Activated CD8-positive, alpha-beta memory T cell treated with anti-CD3 and anti-CD28 coated beads, Interleukin-2, amount 10 ng/mL, durations not matched to agents 7 days and 5 days (primary cell): ENCODE results near the gene TXN2. TPM values are rescaled to one million over a fixed set of nuclear protein-coding genes. Genes with fewer than 3 reads are reported as not detected.

Experiments used
- ATAC-seq: fragments of 150-1000 bp; cut with Tn5 transposase; one replicate; pipeline ENCODE4 v1.10.0; 2021; ENCODE audit warnings: moderate library complexity
- CTCF ChIA-PET: fragments of 350-600 bp; sonication (Branson Sonifier 250); formaldehyde crosslinking; loops from one replicate; lab custom pipeline; 2021; ENCODE audit warnings: antibody characterized with exemption; lab: Charles Lee
- DNase-seq: peaks from one replicate; pipeline ENCODE4 v3.0.0-alpha.2; 2020
- H3K27ac Mint-ChIP-seq: one replicate; pipeline ENCODE4 v1.8.0; 2021; ENCODE audit warnings: mild to moderate bottlenecking, mixed read lengths
- H3K27me3 Mint-ChIP-seq: one replicate; pipeline ENCODE4 v1.8.0; 2021; ENCODE audit warnings: mixed read lengths
- H3K36me3 Mint-ChIP-seq: one replicate; pipeline ENCODE4 v1.8.0; 2021; ENCODE audit warnings: mild to moderate bottlenecking, mixed read lengths
- H3K4me1 Mint-ChIP-seq: one replicate; pipeline ENCODE4 v1.8.0; 2021; ENCODE audit warnings: mixed read lengths
- H3K4me3 Mint-ChIP-seq: one replicate; pipeline ENCODE4 v1.8.0; 2021; ENCODE audit warnings: mild to moderate bottlenecking, moderate library complexity, mixed read lengths
- H3K9me3 Mint-ChIP-seq: one replicate; pipeline ENCODE4 v1.8.0; 2022; ENCODE audit warnings: low read depth, mixed read lengths
- total RNA-seq, 2 experiments: library from RNA; stranded (reverse); gene quantifications; one replicate each; pipeline ENCODE4 v1.2.3, GENCODE V29; 2021

Gene TXN2
- total RNA-seq, 2 experiments from 2014 or later, result 78.7 to 82.6 TPM

DNA sequence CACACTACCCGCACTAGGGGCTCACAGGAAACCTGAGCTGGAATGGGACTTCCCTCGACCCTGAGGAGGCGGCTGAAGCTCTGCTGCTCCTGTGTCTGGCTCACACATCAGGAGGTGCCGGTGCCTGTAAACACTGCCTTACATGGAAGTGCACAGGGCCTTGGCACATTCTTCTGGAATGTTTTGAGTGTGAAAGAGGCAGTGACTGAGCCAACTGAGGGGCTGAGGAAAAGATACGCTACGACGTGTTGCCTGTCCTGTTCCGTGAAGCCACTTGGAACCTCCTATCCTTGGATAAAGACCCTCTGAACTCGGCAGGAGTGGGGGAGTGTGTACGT, 10.5 kb downstream of the TXN2 start:
- CTCF ChIA-PET, result interaction anchor here (0.7 to 6.9 kb wide), 39 partner anchors 13 to 308 kb away, joined by 3 to 74 read pairs (median 5); partner anchors contain the start of genes APOL2 and MYH9
- no peaks in the 10 kb centered on the region for H3K27me3 Mint-ChIP-seq
- DNase-seq (no peak), ATAC-seq (no peak)
- H3K4me3 Mint-ChIP-seq, result no peak overlapping the region
- H3K27ac Mint-ChIP-seq, result no peak overlapping the region
- H3K9me3 Mint-ChIP-seq, result no peaks in the 10 kb centered on the region
- H3K4me1 Mint-ChIP-seq, result peaks cover 35% of the 10 kb centered on the region
- H3K36me3 Mint-ChIP-seq, result peaks cover 24% of the 10 kb centered on the region

DNA sequence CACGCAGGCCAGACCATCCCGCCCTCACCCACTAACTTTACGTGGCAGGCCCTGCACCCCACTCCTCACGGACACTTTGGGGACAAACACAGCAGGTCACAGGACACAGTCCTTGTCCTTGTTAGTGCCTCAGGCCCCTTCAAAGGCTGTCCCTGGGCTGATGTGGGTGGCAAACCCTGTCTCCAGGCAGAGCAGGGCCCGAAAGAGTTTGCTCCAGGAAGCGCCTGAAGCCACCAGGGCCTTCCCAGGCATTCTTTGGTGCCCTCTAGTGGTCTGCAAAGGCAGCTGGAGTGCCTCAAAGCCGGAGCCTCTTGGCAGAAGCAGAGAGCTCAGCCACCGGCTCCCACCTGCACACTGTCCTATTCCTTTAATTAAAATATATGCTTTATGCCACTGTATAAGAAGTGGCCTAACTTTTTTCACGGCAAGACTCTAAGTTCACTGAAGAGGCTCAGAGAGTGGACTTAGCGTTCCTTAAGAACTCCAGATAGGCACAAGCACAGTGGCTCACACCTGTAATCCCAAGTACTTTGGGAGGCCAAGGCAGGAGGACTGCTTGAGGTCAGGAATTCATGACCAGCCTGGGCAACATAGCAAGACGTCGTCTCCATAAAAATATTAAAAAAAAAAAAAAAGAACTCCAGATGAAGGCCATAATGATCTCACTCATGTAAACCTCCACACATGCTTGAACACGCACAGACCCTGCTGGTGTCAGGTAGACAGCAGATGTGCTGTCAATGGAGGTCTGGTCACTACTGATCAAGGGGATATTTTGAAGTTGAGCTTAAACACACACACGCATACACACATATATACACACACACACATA, 11.1 kb downstream of the TXN2 start:
- Mint-ChIP-seq H3K4me3 (no peak overlapping the region), H3K27me3 (no peaks in the 10 kb centered on the region), H3K9me3 (no peaks in the 10 kb centered on the region), H3K36me3 (peaks cover 18% of the 10 kb centered on the region), H3K4me1 (peaks cover 35% of the 10 kb centered on the region), H3K27ac (peak overlapping the region; percentile 76)
- ATAC-seq, result peak; percentile 95
- CTCF ChIA-PET, result interaction anchor here (0.6 to 6.9 kb wide), 62 partner anchors 8 to 310 kb away, joined by 3 to 74 read pairs (median 4); partner anchors contain the start of genes APOL2, APOL3, FOXRED2 and MYH9
- DNase-seq, result peak; percentile 91

GRCh38 chr22:36469094-36469710, 12.2 kb downstream of the TXN2 start:
- Mint-ChIP-seq H3K4me1 (peaks cover 35% of the 10 kb centered on the region), H3K36me3 (peaks cover 9% of the 10 kb centered on the region), H3K27ac (peak overlapping the region; percentile 18), H3K4me3 (no peak overlapping the region), H3K9me3 (no peaks in the 10 kb centered on the region), H3K27me3 (no peaks in the 10 kb centered on the region)
- ATAC-seq (no peak), DNase-seq (no peak)
- CTCF ChIA-PET, result interaction anchor here (1.2 to 6.9 kb wide), 9 partner anchors 11 to 230 kb away, joined by 3 to 74 read pairs (median 16); partner anchors contain the start of genes APOL2 and MYH9

GRCh38 chr22:36467946-36468345, 13.5 kb downstream of the TXN2 start:
- peak overlapping the region; percentile 47 for H3K27ac Mint-ChIP-seq
- H3K9me3 Mint-ChIP-seq, result no peaks in the 10 kb centered on the region
- DNase-seq (no peak), ATAC-seq (no peak)
- H3K27me3 Mint-ChIP-seq, result no peaks in the 10 kb centered on the region
- CTCF ChIA-PET, result interaction anchor here (1.0 to 6.9 kb wide), 6 partner anchors 12 to 167 kb away, joined by 3 to 74 read pairs (median 4); no protein-coding TSS in a partner anchor
- no peak overlapping the region for H3K4me3 Mint-ChIP-seq
- peaks cover 35% of the 10 kb centered on the region for H3K4me1 Mint-ChIP-seq
- peaks cover 7% of the 10 kb centered on the region for H3K36me3 Mint-ChIP-seq

DNA sequence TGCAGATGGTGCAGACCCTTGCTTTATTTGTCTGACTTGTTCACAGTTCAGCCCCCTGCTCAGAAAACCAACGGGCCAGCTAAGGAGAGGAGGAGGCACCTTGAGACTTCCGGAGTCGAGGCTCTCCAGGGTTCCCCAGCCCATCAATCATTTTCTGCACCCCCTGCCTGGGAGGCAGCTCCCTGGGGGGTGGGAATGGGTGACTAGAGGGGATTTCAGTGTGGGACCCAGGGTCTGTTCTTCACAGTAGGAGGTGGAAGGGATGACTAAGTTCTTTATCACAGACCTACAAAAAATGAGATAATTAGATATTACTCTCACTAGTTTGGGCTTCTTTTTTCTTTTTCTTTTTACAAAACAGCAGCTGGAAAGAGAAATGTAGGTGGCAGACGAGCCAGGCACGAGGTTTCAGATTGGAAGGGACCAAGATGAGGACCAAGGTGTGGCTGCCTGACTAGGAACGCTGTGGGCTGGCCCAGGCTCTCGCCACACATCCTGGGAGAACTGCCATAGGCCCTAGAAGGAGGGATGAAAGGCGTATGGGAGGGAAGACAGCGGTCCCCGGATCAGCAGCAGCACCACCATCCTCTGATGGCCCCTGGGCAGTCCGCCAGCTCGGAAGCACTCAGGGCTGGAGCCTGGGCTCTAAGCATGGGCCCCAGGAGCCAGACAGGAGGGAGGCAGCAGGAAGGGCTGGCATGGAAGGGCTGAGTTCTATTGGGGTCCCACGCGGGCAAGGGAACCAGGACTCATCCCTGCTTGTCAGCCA, 14.2 kb downstream of the TXN2 start:
- DNase-seq (no peak), ATAC-seq (no peak)
- H3K27ac Mint-ChIP-seq, result peak overlapping the region; percentile 71
- H3K9me3 Mint-ChIP-seq, result no peaks in the 10 kb centered on the region
- peaks cover 35% of the 10 kb centered on the region for H3K4me1 Mint-ChIP-seq
- CTCF ChIA-PET, result interaction anchor here (0.8 to 6.9 kb wide), 7 partner anchors 13 to 167 kb away, joined by 3 to 74 read pairs (median 3); no protein-coding TSS in a partner anchor
- no peaks in the 10 kb centered on the region for H3K27me3 Mint-ChIP-seq
- H3K4me3 Mint-ChIP-seq, result no peak overlapping the region
- H3K36me3 Mint-ChIP-seq, result peaks cover 7% of the 10 kb centered on the region

DNA sequence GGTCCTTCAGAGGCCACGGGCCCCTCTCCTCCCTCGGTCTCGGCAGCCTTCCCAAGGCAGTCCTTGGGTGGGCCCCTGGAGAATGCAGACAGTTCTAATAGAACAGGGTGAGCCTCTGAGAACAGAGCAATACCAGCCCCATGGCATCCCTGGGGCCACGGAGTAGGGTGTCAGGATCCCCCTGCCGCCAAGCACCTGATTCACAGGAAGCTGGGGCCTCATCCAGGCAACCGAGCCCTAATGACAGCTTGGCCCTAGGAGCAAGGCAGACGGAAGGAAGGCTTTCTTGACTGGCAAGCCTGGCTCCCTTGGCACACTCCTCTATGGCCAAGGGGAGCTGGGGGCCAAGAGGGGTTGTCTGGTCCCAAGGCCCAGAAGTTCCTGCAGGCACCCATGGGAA, 15.2 kb downstream of the TXN2 start:
- Mint-ChIP-seq H3K9me3 (no peaks in the 10 kb centered on the region), H3K27me3 (no peaks in the 10 kb centered on the region), H3K4me1 (peaks cover 33% of the 10 kb centered on the region), H3K4me3 (no peak overlapping the region), H3K36me3 (peaks cover 6% of the 10 kb centered on the region), H3K27ac (peak overlapping the region; percentile 32)
- ATAC-seq, result no peak
- CTCF ChIA-PET, result interaction anchor here (0.8 to 6.9 kb wide), 6 partner anchors 10 to 166 kb away, joined by 3 to 74 read pairs (median 4); no protein-coding TSS in a partner anchor
- no peak for DNase-seq

DNA sequence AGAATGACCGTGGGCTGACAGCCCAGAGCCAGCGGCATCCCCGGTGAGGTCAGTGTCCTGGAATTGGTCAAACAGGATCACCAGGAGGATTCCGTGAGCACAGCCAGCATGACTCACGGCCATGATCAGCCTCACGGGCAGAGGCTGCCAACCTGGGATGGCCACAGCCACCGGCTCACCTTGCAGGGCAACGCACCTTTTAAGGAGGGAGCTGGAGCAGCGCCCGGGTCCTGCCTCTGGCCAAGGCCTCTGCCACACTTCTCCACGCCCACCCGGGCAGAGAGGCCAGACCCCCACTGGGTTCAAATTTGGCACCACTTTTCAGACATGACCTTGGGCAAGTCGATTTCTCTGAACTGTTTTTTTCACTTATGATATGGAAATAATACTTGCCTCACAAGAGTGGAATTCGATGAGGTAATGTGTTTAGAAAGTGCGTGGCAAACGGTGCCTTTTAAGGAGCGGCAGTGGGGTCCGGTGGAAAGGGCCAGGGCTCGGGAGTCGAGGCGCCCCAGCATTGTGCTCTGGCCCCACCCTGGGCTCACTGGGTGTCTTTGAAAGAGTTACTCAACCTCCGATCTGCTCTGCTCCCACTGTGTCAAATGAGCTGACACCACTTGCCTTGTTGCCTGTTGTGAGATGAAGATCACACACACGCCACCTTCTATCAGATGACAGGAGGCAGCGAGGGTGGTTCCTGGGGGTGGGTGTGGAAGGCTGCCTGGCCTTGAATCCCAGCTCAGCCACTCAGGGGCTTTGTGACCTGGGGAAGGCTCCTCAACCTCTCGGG, 16.0 kb downstream of the TXN2 start:
- H3K36me3 Mint-ChIP-seq, result peaks cover 4% of the 10 kb centered on the region
- peaks cover 31% of the 10 kb centered on the region for H3K4me1 Mint-ChIP-seq
- no peak for DNase-seq
- no peaks in the 10 kb centered on the region for H3K27me3 Mint-ChIP-seq
- H3K9me3 Mint-ChIP-seq, result no peaks in the 10 kb centered on the region
- ATAC-seq, result no peak
- H3K4me3 Mint-ChIP-seq, result no peak overlapping the region
- no peak overlapping the region for H3K27ac Mint-ChIP-seq
- CTCF ChIA-PET, result interaction anchor here (1.2 to 6.9 kb wide), 4 partner anchors 10 to 179 kb away, joined by 3 to 74 read pairs (median 5); no protein-coding TSS in a partner anchor

DNA sequence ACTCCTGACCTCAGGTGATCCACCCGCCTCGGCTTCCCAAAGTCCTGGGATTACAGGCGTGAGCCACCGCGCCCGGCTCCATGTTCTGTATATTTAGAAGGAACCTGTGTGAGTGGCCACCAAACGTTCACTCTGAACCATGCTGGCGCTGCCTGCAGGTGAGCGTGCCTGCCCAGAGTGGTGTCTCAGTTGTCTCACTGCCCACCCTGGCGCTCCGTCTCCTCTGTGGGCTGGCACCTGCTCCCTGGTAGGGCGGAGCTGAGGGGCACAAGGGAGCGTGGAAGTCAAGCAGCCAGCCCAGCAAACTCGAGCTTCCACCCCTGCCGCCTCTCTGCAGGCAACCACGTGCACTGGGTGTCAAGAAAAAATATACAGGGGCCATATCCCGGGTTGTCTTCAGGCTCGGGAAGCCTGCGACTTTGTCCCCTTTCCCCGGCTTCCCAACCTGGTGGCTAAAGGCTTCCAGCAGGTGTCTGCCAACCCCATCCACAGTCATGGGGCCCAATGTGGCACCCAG, 16.7 kb downstream of the TXN2 start:
- no peaks in the 10 kb centered on the region for H3K27me3 Mint-ChIP-seq
- no peaks in the 10 kb centered on the region for H3K9me3 Mint-ChIP-seq
- ATAC-seq (no peak), DNase-seq (no peak)
- peaks cover 4% of the 10 kb centered on the region for H3K36me3 Mint-ChIP-seq
- H3K27ac Mint-ChIP-seq, result no peak overlapping the region
- peaks cover 24% of the 10 kb centered on the region for H3K4me1 Mint-ChIP-seq
- H3K4me3 Mint-ChIP-seq, result no peak overlapping the region
- CTCF ChIA-PET, result interaction anchor here (1.2 to 3.0 kb wide), 2 partner anchors 9 to 178 kb away, joined by 3 to 7 read pairs; no protein-coding TSS in a partner anchor

DNA sequence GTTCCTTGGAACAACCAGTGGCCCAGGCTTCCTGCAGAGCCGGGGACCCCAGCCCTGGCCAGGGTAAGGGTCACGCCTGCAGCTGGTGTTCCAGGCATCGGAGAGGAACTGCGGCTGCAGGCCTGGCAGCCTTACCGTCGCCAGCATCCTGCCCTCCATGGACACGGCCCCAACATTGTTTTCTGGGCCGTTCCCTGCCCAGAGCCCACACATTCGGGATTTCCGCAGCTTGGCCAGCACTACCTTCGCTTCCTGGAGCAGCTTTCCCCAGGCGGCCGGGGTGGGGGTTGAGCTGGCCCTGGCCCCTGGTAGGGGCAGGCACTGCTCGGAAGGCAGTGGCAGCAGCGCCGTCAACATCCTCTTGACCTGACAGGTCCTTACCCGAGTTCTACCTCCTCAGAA, 17.7 kb downstream of the TXN2 start:
- CTCF ChIA-PET, result interaction anchor here (1.2 to 3.0 kb wide), 4 partner anchors 8 to 177 kb away, joined by 3 to 7 read pairs (median 3); no protein-coding TSS in a partner anchor
- DNase-seq, result no peak
- Mint-ChIP-seq H3K27ac (no peak overlapping the region), H3K4me1 (peaks cover 20% of the 10 kb centered on the region), H3K27me3 (no peaks in the 10 kb centered on the region), H3K36me3 (peaks cover 4% of the 10 kb centered on the region), H3K9me3 (no peaks in the 10 kb centered on the region), H3K4me3 (no peak overlapping the region)
- ATAC-seq, result no peak

- Mint-ChIP-seq H3K4me1 (peaks cover 15% of the 10 kb centered on the region), H3K27ac (no peak overlapping the region), H3K36me3 (no peaks in the 10 kb centered on the region), H3K9me3 (no peaks in the 10 kb centered on the region), H3K4me3 (no peak overlapping the region), H3K27me3 (no peaks in the 10 kb centered on the region)
- ATAC-seq (no peak), DNase-seq (no peak)
- CTCF ChIA-PET, result interaction anchor here (0.7 to 1.2 kb wide), 4 partner anchors 8 to 26 kb away, joined by 3 read pairs; no protein-coding TSS in a partner anchor
Measured at GRCh38 chr22:36461665-36462649, 19.5 kb downstream of the TXN2 start.

DNA sequence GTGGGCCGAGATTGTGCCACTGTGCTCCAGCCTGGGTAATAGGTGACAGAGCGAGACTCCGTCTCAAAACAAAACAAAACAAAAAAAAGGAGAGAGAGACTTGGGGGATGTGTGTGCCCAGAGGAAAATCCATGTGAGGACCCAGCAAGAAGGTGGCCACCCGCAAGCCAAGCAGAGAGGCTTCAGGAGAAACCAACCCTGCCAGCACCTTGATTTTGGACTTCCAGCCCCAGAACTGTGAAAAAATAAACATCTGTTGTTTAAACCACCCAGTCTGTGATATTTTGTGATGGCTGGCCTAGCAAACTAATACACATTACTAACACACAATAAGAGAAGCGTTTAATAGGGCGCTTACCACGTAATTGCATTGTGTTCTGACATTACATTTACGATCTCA, 21.2 kb downstream of the TXN2 start:
- H3K27ac Mint-ChIP-seq, result no peak overlapping the region
- CTCF ChIA-PET, result interaction anchor here (0.8 kb wide), 1 partner anchor 126 kb away, joined by 3 read pairs; no protein-coding TSS in a partner anchor
- no peaks in the 10 kb centered on the region for H3K9me3 Mint-ChIP-seq
- H3K27me3 Mint-ChIP-seq, result no peaks in the 10 kb centered on the region
- ATAC-seq (no peak), DNase-seq (no peak)
- H3K4me3 Mint-ChIP-seq, result no peak overlapping the region
- H3K36me3 Mint-ChIP-seq, result no peaks in the 10 kb centered on the region
- H3K4me1 Mint-ChIP-seq, result peaks cover 24% of the 10 kb centered on the region
